Activated naive CD4-positive, alpha-beta T cell treated with anti-CD3 and anti-CD28 coated beads, Interleukin-2, amount 10 ng/mL, durations not matched to agents 7 days and 5 days (primary cell): ENCODE results near the gene ZC3H7B.

Experiments
- CTCF ChIA-PET: fragments of 350-600 bp; sonication (Branson Sonifier 250); formaldehyde crosslinking; loops from one replicate; lab custom pipeline; 2021; ENCODE audit warnings: antibody characterized with exemption; lab: Charles Lee
- DNase-seq: peaks from one replicate; pipeline ENCODE4 v3.0.0-alpha.2; 2020
- H3K27ac Mint-ChIP-seq: one replicate; pipeline ENCODE4 v1.8.0; 2021; ENCODE audit warnings: mild to moderate bottlenecking, moderate library complexity, mixed read lengths
- H3K27me3 Mint-ChIP-seq: one replicate; pipeline ENCODE4 v1.8.0; 2021; ENCODE audit warnings: mild to moderate bottlenecking, mixed read lengths
- H3K36me3 Mint-ChIP-seq: one replicate; pipeline ENCODE4 v1.8.0; 2021; ENCODE audit warnings: mixed read lengths
- H3K4me1 Mint-ChIP-seq: one replicate; pipeline ENCODE4 v1.8.0; 2021; ENCODE audit warnings: mixed read lengths
- H3K4me3 Mint-ChIP-seq: one replicate; pipeline ENCODE4 v1.8.0; 2021; ENCODE audit warnings: mild to moderate bottlenecking, moderate library complexity, mixed read lengths
- H3K9me3 Mint-ChIP-seq: one replicate; pipeline ENCODE4 v1.8.0; 2021; ENCODE audit warnings: mixed read lengths

The ZC3H7B gene

GRCh38 chr22:41361716-41362310 is 60.5 kb downstream of the ZC3H7B start:
- Mint-ChIP-seq H3K27ac (no peak overlapping the region), H3K36me3 (no peaks in the 10 kb centered on the region)

GRCh38 chr22:41362615-41363014 is 61.3 kb downstream of the ZC3H7B start:
- Mint-ChIP-seq H3K27me3 (peaks cover 19% of the 10 kb centered on the region), H3K9me3 (no peaks in the 10 kb centered on the region), H3K4me1 (no peaks in the 10 kb centered on the region), H3K27ac (no peak overlapping the region), H3K4me3 (no peak overlapping the region), H3K36me3 (no peaks in the 10 kb centered on the region)
- no peak for DNase-seq
- CTCF ChIA-PET, result no interaction called here

More at GRCh38 chr22:41361716-41362310, 60.5 kb downstream of the ZC3H7B start:
- Mint-ChIP-seq H3K27me3 (peaks cover 11% of the 10 kb centered on the region), H3K9me3 (no peaks in the 10 kb centered on the region), H3K4me3 (no peak overlapping the region), H3K4me1 (no peaks in the 10 kb centered on the region)
- DNase-seq, result no peak
- CTCF ChIA-PET, result no interaction called here

DNA sequence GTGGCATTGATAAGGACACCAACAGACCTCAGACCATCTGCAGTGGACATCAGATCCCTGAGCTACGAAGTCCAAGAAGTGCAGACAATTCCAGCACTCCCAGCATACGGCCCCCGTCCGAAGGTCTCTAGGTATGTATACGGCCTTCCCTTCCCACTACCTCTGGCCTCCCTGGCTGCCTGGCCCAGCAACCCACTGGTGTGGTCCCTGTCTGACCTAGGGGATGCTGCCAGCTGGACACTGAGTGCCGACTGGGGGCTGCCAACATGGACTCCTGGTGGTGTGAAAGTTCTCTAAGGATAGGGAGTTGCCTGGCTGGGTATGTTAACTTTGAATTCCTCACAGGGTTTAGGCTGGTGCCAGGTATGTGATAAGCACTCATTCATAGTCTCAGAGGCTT is 62.9 kb downstream of the ZC3H7B start:
- Mint-ChIP-seq H3K9me3 (no peaks in the 10 kb centered on the region), H3K4me3 (no peak overlapping the region), H3K27ac (no peak overlapping the region), H3K4me1 (no peaks in the 10 kb centered on the region), H3K27me3 (peaks cover 35% of the 10 kb centered on the region), H3K36me3 (no peaks in the 10 kb centered on the region)
- no peak for DNase-seq
- CTCF ChIA-PET, result no interaction called here

DNA sequence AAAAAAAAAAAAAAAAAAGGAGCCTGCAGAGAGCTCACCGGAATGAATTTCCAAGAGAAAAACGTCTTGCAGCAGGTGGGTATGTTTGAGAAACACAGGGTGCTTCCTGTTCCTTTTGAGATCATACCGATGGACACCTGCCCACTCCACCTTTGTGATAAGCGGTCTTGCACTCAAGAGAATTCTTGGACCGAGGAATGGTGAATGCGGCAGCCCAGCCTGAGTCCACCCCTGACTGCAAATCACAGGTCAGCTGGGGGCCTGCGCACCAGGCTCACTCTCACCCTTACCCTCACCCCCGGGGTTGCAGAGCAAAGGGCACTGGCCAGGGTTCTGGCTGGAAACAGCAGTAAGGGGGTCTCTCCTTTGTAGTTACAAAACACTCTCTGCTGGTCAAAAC is 63.6 kb downstream of the ZC3H7B start:
- Mint-ChIP-seq H3K36me3 (no peaks in the 10 kb centered on the region), H3K9me3 (no peaks in the 10 kb centered on the region), H3K4me1 (no peaks in the 10 kb centered on the region), H3K27ac (no peak overlapping the region), H3K27me3 (peaks cover 37% of the 10 kb centered on the region), H3K4me3 (no peak overlapping the region)
- no peak for DNase-seq
- CTCF ChIA-PET, result no interaction called here

DNA sequence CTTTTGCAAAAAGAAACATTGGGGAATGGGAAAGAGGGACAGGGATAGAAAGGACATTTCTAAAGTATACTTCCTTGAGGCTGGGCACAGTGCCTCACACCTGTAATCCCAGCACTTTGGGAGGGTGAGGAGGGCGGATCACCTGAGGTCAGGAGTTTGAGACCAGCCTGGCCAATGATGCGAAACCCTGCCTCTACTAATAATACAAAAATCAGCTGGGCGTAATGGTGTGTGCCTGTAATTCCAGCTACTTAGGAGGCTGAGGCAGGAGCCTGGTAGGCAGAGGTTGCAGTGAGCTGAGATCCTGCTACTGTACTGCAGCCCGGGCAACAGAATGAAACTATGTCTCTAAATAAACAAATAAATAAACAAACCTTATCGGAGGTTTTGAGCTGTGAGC is 64.1 kb downstream of the ZC3H7B start:
- H3K36me3 Mint-ChIP-seq, result no peaks in the 10 kb centered on the region
- no peaks in the 10 kb centered on the region for H3K9me3 Mint-ChIP-seq
- H3K27me3 Mint-ChIP-seq, result peaks cover 37% of the 10 kb centered on the region
- no peak overlapping the region for H3K27ac Mint-ChIP-seq
- DNase-seq, result no peak
- CTCF ChIA-PET, result interaction anchor here (1.1 kb wide), 1 partner anchor 22 kb away, joined by 3 read pairs; no protein-coding TSS in a partner anchor
- H3K4me1 Mint-ChIP-seq, result no peaks in the 10 kb centered on the region
- H3K4me3 Mint-ChIP-seq, result no peak overlapping the region

DNA sequence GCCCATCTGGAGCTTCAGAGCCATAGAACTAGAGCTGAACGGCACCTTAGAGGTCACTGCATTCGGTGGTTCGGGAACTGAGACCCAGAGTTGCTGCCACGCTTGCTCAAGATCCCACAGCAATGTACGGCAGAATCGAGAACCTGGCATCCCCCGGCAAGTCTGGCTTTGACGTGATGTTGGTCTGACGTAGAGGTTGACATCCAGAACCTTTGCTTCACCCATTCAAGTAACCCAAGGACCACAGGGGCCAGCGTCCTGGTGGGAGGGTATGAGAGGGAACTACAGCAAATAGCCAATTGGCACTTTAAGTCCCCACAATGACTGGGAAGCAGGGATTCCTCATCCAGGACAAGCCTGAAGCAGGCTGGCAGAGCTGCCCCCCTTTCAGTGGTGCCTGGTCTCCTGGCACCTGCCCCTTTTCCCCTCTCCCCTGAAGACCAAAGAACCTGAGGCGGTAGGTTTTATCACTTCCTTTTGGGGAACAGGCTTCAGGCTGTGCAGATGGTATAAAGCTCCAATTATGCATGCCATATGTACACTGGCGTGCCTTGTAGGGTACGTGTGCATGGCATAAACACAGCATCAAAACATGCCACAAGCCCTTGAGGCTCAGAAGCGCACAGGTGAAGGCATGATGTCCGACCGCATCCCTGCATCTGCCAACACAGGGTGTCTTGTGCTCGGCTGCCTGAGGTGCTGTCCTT is 65.2 kb downstream of the ZC3H7B start:
- Mint-ChIP-seq H3K4me1 (no peaks in the 10 kb centered on the region), H3K27me3 (peaks cover 46% of the 10 kb centered on the region), H3K4me3 (no peak overlapping the region), H3K36me3 (no peaks in the 10 kb centered on the region), H3K9me3 (no peaks in the 10 kb centered on the region), H3K27ac (no peak overlapping the region)
- CTCF ChIA-PET, result interaction anchor here (1.1 to 1.2 kb wide), 2 partner anchors 11 to 23 kb away, joined by 3 read pairs; no protein-coding TSS in a partner anchor
- no peak for DNase-seq

DNA sequence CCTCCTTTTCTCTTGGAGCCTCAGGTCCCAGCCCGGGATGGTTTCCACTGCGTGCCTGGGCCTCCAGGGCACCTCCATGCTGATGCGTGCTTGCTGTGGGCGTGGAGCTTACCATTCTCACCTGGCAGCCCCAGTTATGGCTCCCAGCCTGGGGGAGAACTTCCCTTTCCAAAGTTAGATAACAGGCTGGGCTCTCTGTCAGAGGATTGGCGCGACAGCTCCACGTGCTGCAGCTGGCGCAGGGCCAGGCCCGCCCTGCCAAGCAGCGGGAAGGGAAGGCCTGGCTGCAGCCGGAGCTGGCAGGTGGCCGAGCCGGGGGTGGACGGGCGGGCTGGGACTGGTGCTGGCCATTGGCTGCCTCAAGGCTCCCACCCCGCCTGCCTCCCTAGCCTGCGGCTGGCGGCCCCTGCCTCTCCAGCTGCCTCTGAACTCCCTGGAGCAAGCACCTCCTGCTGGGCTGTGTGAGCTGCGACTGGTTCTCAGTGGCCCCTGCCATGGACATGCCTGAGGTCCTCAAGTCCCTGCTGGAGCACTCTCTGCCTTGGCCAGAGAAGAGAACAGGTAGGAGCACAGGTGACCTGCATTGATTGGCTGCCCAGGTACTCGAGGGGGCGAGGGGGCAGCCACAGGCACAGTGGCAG is 65.8 kb downstream of the ZC3H7B start:
- Mint-ChIP-seq H3K4me1 (no peaks in the 10 kb centered on the region), H3K36me3 (no peaks in the 10 kb centered on the region), H3K9me3 (no peaks in the 10 kb centered on the region), H3K4me3 (no peak overlapping the region), H3K27me3 (peaks cover 53% of the 10 kb centered on the region), H3K27ac (no peak overlapping the region)
- CTCF ChIA-PET, result interaction anchor here (1.2 kb wide), 1 partner anchor 11 kb away, joined by 3 read pairs; no protein-coding TSS in a partner anchor
- no peak for DNase-seq

- H3K4me3 Mint-ChIP-seq, result no peak overlapping the region
- H3K27me3 Mint-ChIP-seq, result peaks cover 60% of the 10 kb centered on the region
- no peaks in the 10 kb centered on the region for H3K4me1 Mint-ChIP-seq
- no peaks in the 10 kb centered on the region for H3K36me3 Mint-ChIP-seq
- no peak for DNase-seq
- H3K27ac Mint-ChIP-seq, result no peak overlapping the region
- CTCF ChIA-PET, result no interaction called here
- no peaks in the 10 kb centered on the region for H3K9me3 Mint-ChIP-seq
Observed at GRCh38 chr22:41367680-41368542, 66.6 kb downstream of the ZC3H7B start.

- CTCF ChIA-PET, result no interaction called here
- DNase-seq, result no peak
- Mint-ChIP-seq H3K4me1 (no peaks in the 10 kb centered on the region), H3K27me3 (peaks cover 60% of the 10 kb centered on the region), H3K9me3 (no peaks in the 10 kb centered on the region), H3K4me3 (no peak overlapping the region), H3K36me3 (no peaks in the 10 kb centered on the region), H3K27ac (no peak overlapping the region)
Observed at GRCh38 chr22:41368543-41369423, 67.5 kb downstream of the ZC3H7B start.

GRCh38 chr22:41369424-41369745 is 68.1 kb downstream of the ZC3H7B start:
- Mint-ChIP-seq H3K9me3 (no peaks in the 10 kb centered on the region), H3K27me3 (peaks cover 60% of the 10 kb centered on the region), H3K36me3 (no peaks in the 10 kb centered on the region), H3K27ac (no peak overlapping the region), H3K4me1 (no peaks in the 10 kb centered on the region), H3K4me3 (no peak overlapping the region)
- CTCF ChIA-PET, result no interaction called here
- no peak for DNase-seq

- H3K4me1 Mint-ChIP-seq, result peaks cover 4% of the 10 kb centered on the region
- CTCF ChIA-PET, result no interaction called here
Observed at GRCh38 chr22:41369837-41370236, 68.5 kb downstream of the ZC3H7B start.

DNA sequence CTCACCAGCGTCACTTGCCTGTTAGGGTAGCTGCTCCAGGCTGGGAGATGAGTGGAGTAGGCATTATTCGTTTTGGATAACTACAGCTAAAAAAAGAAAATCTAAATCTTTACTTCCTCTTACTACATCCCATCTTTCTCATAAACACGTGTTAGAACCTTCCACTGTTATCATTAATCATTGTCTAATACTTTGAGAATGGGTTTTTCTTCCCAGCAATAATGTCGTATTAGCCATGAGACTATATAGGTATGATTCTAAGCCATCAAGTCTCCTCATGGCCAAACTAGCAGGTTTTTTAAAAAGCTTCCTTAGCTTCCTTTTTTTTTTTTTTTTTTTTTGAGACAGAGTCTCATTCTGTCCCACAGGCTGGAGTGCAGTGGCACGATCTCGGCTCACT is 76.5 kb downstream of the ZC3H7B start:
- DNase-seq, result no peak
- H3K4me1 Mint-ChIP-seq, result peaks cover 18% of the 10 kb centered on the region
- H3K27ac Mint-ChIP-seq, result no peak overlapping the region
- H3K36me3 Mint-ChIP-seq, result no peaks in the 10 kb centered on the region
- H3K4me3 Mint-ChIP-seq, result no peak overlapping the region
- CTCF ChIA-PET, result interaction anchor here (1.1 to 1.6 kb wide), 2 partner anchors 11 to 17 kb away, joined by 3 to 5 read pairs; no protein-coding TSS in a partner anchor
- no peaks in the 10 kb centered on the region for H3K9me3 Mint-ChIP-seq
- H3K27me3 Mint-ChIP-seq, result peaks cover 27% of the 10 kb centered on the region

More at GRCh38 chr22:41369837-41370236, 68.5 kb downstream of the ZC3H7B start:
- Mint-ChIP-seq H3K9me3 (no peaks in the 10 kb centered on the region), H3K27ac (no peak overlapping the region), H3K36me3 (no peaks in the 10 kb centered on the region), H3K27me3 (peaks cover 64% of the 10 kb centered on the region), H3K4me3 (no peak overlapping the region)
- DNase-seq, result no peak

GRCh38 chr22:41380993-41381328 is 79.6 kb downstream of the ZC3H7B start:
- Mint-ChIP-seq H3K36me3 (no peaks in the 10 kb centered on the region), H3K4me3 (peak overlapping the region; percentile 91), H3K27me3 (peaks cover 21% of the 10 kb centered on the region), H3K4me1 (peaks cover 24% of the 10 kb centered on the region), H3K9me3 (no peaks in the 10 kb centered on the region), H3K27ac (peak overlapping the region; percentile 49)
- no peak for DNase-seq
- CTCF ChIA-PET, result interaction anchor here (1.5 kb wide), 1 partner anchor 24 kb away, joined by 3 read pairs; no protein-coding TSS in a partner anchor
